GM18858 (cell line): ENCODE measurements around the gene BRD8.
"Not testable (repeated sequence)": the region's sequence is repeated elsewhere in the genome, so short reads cannot be mapped to it uniquely, and the experiment has no call there.

ENCODE experiments used
- ATAC-seq: cut with Tn5 transposase; IDR thresholded peaks from one replicate; pipeline ENCODE4 v1.9.1; 2021; ENCODE audit not compliant: unreplicated experiment

Gene BRD8

GRCh38 chr5:138178516-138179276 is at the start of gene BRD8, which contains the start of gene KIF20A:
BRD8 (minus strand) TSS chr5:138178630; CDS start chr5:138178614, 16 bp downstream.
KIF20A (plus strand) TSS chr5:138179112; CDS start chr5:138179681, 569 bp downstream.
- ATAC-seq = peak; percentile 78

DNA sequence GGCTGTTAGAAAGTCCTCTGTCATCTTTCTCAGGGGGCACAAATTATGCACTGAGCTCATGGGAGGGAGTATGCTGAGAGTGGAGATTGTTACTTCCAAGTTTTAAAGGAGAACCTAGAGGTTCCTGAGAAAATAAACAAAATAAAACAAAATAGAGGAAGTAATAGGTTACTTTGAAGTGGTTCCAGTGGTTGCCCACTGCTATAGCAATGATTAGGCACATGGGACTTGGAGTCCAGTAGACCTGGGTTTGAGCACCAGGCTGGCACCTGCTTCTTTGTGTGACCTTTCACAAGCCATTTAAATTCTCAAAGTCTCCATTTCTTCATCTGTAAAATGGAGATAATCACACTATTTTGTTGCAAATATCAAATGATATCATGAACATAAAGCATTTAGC is 48.5 kb upstream of the BRD8 start:
- ATAC-seq = no peak

DNA sequence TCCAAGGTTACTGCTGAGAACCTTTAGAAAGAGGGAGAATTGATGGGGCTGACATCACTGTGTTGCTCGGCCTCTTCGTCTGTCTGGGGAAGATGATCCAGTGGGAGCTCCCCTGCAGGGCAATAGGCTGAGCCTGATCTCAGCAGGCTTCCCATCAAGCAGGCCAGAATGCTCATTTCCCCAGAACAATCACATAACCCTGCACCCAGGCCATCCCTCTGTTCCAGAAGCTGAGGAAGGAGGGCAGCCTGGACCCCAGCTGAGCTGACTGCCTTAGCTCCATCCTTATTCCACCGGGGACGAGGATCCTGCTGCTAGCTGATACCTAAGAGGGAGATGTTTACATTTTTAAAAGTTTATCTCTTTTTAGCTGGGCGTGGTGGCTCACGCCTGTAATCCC is 46.3 kb upstream of the BRD8 start:
- no peak for ATAC-seq

GRCh38 chr5:138223532-138223931 is 45.1 kb upstream of the BRD8 start:
- no peak for ATAC-seq

- ATAC-seq = no peak
These were observed 38.4 kb upstream of the BRD8 start for GRCh38 chr5:138216799-138217198.

DNA sequence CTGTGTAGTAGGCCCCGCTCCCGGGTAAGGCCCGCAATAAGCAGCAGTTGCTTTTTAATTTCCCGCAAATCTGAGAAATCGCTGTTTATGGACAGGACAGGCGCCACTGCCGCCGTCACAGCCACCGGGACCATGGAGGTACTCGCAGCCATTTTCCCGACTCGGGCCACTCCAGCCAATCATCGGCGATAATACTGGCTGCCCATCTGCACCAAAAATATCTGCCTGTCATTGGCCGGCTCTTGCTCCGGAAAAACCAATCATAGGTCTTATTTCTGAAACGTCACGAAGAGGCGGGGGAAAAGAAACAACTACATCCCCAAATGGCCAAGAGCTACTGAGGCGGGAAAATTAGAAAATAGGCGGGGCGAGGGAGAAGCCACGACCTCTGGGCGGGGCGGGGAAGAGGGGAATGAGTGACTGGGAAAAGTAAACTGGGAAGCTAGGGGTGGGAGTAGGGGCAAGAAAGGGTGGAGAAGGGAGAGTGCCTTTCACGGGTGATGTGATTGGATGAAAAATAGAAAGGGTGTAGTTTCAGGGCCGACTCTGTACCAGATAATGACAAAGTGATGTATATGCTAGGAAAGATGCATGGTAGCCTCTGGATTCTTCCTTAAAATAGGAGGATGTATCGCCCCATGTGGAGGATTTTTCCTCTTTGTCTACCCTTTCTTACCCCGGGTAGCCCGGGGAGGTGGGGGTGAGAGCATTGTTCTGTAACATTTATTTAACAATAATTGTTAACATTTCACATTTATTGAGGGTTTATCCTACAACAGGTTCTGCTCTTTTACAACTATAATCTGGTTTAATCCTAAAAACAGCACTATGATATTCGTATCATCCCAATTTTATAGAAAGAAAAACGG is 35.0 kb upstream of the BRD8 start, which contains the start of gene CDC23:
Gene CDC23 (minus strand): TSS at position 163 of the 869 bp plus-strand sequence. CDS start 11 bp downstream, at position 152.
- peak; percentile 89 for ATAC-seq

GRCh38 chr5:138212828-138213160 is 34.4 kb upstream of the BRD8 start:
- ATAC-seq = peak; percentile 15

DNA sequence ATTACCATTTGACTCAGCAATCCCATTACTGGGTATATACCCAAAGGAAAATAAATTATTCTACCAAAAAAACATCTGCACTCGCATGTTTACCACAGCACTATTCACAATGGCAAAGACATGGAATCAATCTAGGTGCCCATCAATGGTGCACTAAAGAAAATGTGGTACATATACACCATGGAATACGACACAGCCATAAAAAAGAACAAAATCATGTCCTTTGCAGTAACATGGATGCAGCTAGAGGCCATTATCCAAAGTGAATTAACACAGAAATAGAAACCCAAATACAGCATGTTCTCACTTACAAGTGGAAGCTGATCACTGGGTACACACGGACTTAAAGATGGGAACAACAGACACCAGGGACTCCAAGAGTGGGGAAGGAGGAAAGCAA is 32.6 kb upstream of the BRD8 start:
- ATAC-seq = no peak

GRCh38 chr5:138193859-138194258 is 15.4 kb upstream of the BRD8 start:
- not testable (repeated sequence) for ATAC-seq

DNA sequence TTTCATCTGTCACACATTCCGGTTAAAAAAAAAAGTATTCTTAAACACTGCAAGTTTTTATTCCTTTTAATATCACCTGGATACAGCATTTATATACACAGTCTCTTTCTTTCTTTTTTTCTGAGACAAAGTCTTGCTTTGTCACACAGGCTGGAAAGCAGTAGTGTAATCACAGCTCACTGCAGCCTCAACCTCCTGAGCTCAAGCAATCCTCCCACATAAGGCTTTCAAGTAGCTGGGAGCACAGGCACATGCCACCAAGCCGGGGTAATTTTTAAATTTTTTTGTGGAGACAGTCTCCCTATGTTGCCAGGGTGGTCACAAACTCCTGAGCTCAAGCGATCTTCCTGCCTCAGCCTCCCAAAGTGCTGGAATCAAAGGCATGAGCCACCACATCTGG is 14.4 kb upstream of the BRD8 start:
- ATAC-seq = no peak

GRCh38 chr5:138188626-138189025 is 10.2 kb upstream of the BRD8 start:
- ATAC-seq = no peak

- peak; percentile 47 for ATAC-seq
These were observed 7.6 kb upstream of the BRD8 start for GRCh38 chr5:138186002-138186447.

GRCh38 chr5:138182808-138183207 is 4.4 kb upstream of the BRD8 start:
- ATAC-seq = no peak

DNA sequence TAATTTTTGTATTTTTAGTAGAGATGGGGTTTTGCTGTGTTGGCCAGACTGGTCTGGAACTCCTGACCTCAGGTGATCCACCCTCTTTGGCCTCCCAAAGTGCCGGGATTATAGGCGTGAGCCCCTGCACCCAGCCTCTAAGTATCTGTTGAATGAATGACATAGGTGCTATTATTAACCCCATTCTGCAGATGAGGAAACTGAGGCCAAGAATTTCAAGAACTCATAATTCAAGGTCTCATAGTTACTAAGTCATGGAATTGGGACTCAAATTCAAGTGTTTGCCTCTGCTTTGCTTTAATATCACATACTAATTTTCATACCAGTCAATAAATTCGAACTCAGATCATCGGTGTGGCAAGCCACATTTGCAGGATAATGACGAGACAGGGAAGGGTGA is 2.4 kb upstream of the BRD8 start:
- ATAC-seq = no peak

DNA sequence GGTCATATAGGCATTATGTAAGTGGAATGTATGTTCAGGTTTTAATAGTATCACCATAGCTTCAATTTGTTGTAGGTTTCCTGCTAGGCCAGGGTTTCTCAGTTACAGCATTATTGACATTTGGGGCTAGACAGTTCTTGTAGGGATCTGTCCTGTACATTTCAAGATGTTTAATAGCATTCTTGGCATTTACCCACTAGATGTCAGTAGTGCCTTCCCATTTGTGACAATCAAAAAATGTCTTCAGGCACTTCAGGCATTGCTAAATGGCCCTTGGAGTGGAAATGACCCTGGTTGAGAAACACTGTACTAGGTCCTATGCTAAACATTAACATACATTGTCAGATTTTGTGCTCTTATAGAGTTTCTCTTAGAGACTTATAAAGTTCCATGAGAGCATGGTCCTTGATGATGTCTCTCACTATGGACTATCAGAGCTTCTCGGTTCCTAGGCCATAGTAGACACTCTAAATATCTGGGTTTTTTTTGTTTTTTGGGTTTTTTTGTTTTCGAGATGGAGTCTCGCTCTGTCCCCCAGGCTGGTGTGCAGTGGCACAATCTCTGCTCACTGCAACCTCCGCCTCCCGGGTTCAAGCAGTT is 1.9 kb upstream of the BRD8 start:
- ATAC-seq = no peak

DNA sequence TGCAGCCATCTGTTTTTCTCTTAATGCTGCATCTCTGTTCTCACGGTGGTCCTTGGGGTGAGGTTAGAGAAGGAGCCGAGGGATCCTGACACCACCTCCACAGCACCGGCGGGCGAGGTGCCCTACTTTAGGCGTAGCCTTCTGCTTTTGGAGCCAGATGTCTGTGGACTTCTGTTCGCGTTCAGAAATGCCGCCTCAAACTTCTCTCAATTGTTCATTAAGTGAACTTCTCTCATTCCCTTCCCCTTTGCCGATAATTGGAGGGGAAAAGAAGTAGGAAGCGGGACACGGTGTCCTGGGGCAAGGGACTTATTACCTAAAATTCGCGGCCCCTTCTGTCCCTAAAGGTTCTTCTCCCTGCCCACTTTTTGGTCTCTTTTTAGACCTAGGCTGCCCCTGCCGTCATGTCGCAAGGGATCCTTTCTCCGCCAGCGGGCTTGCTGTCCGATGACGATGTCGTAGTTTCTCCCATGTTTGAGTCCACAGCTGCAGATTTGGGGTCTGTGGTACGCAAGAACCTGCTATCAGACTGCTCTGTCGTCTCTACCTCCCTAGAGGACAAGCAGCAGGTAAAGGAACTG is 937 bp upstream of the BRD8 start:
- ATAC-seq = no peak

GRCh38 chr5:138177941-138178515 is 402 bp downstream of the BRD8 start:
- no peak for ATAC-seq

DNA sequence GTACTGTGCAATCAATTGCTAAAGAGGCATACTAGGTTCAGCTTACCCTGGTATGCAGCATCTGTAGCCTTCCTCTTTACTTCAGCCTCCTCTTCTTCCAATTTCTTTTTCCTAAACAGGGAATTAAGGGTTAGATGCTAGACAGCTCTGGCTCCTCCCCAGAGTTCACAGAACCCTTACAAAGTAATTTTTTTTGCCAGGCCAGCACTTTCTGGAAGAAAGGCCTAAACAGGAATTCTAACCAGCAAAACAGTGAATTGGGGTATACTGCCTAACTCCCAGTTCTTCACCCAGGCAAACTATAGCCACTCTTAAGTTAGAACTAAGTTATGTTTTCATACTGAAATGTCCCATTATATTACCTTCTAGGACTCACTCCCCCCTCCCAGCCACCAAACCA is 8.1 kb downstream of the BRD8 start:
- no peak for ATAC-seq

DNA sequence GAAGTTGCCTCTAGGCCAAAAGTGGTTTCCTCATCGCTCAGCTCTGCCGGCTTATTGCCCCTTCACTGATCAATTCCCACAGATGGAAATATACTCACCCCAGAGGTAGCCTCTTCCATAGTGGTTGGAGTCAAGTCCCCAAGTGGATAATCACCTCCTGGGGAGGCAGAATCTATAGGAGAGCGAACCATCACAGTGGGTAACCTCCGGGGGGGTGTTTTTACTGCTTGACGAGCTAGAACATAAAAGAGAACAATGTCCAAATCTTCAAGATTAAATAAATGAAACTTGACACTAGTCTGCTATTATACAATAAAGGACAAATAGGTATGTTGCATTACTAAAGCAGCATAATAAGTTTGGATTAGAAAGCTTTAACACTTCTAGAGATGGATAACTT is 9.3 kb downstream of the BRD8 start:
- no peak for ATAC-seq

DNA sequence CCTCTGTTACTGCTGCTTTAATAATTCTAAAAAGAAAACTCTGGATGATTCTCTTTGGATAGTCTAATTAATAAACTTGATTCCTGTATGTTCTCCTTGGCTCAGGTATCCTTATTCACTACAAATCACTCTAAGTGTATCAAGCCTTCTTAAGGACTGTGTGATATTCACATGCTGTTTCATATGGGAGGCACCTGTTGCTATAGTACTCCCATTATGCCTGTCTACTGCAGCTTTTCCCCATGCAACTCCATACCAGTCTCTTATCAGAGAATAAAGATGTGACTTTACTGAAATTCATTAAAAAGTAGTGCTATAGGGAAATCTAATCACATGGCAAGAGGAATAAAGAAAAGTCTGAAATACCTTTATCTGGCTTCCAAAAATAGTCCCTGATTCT is 14.7 kb downstream of the BRD8 start:
- ATAC-seq = no peak

- no peak for ATAC-seq
These were observed 17.7 kb downstream of the BRD8 start for GRCh38 chr5:138160706-138161105.
